GM12878 (cell line): ENCODE results near the gene PLP1. TPM values are rescaled to one million over a fixed set of nuclear protein-coding genes. Genes with fewer than 3 reads are reported as not detected.

Experiments
- ATAC-seq: fragments of 200-7000 bp; cut with Tn5 transposase; 3 replicates; pipeline ENCODE4 v1.9.1; 2020; ENCODE audit warnings: mild to moderate bottlenecking, moderate library complexity
- BruUV-seq: library from RNA; stranded (reverse); fragments of 400-500 nt; replicated peaks from 2 replicates; lab custom pipeline; 2021; lab: Mats Ljungman, UMichigan
- CTCF ChIA-PET: fragments of 300-600 bp; sonication (Branson Sonifier 250); formaldehyde crosslinking; extraction: SDS; loops from one replicate; lab custom pipeline; 2021; ENCODE audit warnings: inconsistent platforms; lab: Yijun Ruan, JAX
- POLR2A ChIA-PET: fragments of 350-600 bp; formaldehyde crosslinking; extraction: SDS; loops from one replicate; lab custom pipeline; 2021; ENCODE audit warnings: inconsistent platforms; lab: Charles Lee
- RAD21 ChIA-PET: fragments of 300-600 bp; sonication (Branson Sonifier 250); formaldehyde crosslinking; loops from one replicate; lab custom pipeline; 2023; ENCODE audit warnings: antibody characterized with exemption; ENCODE audit not compliant: unreplicated experiment; lab: Charles Lee
- SMC1A ChIA-PET: fragments of 300-600 bp; sonication (Branson Sonifier 250); formaldehyde crosslinking; loops from one replicate; lab custom pipeline; 2023; ENCODE audit not compliant: unreplicated experiment, uncharacterized antibody; lab: Charles Lee
- DNase-seq: peaks from one replicate; pipeline ENCODE4 v3.0.0-alpha.2; 2011; ENCODE audit warnings: low read depth, low spot score
- FAIRE-seq: peaks from 3 replicates; lab custom pipeline; 2011; peaks lifted over from hg19 to GRCh38; lab: Jason Lieb, UNC
- H2AFZ ChIP-seq: 2 replicates; pipeline ENCODE4 v1.6.0; 2011; ENCODE audit warnings: low read depth, low read length, control low read depth; ENCODE audit not compliant: control insufficient read depth
- H3K27ac ChIP-seq: 2 replicates; pipeline ENCODE4 v1.5.1; 2011; ENCODE audit warnings: control low read depth; ENCODE audit not compliant: control insufficient read depth, insufficient read depth
- H3K27me3 ChIP-seq, 2 experiments: replicated peaks in 1 of 2; 2 replicates each; pipeline versions ENCODE4 v1.6.0 to v1.6.1; 2011; ENCODE audit warnings: low read length in 1 of 2; ENCODE audit not compliant: control insufficient read depth in 2 of 2, insufficient read depth in 2 of 2
- H3K36me3 ChIP-seq, 2 experiments: 2 replicates each; pipeline ENCODE4 v1.5.1; 2011; ENCODE audit warnings: low read length in 1 of 2; ENCODE audit not compliant: control insufficient read depth in 2 of 2, insufficient read depth in 2 of 2
- H3K4me1 ChIP-seq: 2 replicates; pipeline ENCODE4 v1.6.1; 2011; ENCODE audit warnings: mild to moderate bottlenecking, low read length, moderate library complexity, mixed read lengths; ENCODE audit not compliant: control insufficient read depth, insufficient read depth
- H3K4me2 ChIP-seq: 2 replicates; pipeline ENCODE4 v1.6.0; 2011; ENCODE audit warnings: control low read depth; ENCODE audit not compliant: control insufficient read depth, insufficient read depth
- H3K4me3 ChIP-seq: fragments of 200-600 bp; sonication (generic); 2 replicates; pipeline ENCODE4 v1.5.1; 2016
- H3K79me2 ChIP-seq: 2 replicates; pipeline ENCODE4 v1.6.0; 2011; ENCODE audit warnings: low read length; ENCODE audit not compliant: control insufficient read depth, insufficient read depth
- H3K9ac ChIP-seq: 2 replicates; pipeline ENCODE4 v1.8.0; 2011; ENCODE audit warnings: low read length, control low read depth, mixed read lengths; ENCODE audit not compliant: control insufficient read depth, insufficient read depth
- H3K9me3 ChIP-seq: replicated peaks from 3 replicates; pipeline ENCODE4 v1.5.1; 2011; ENCODE audit warnings: mild to moderate bottlenecking, low read length; ENCODE audit not compliant: control insufficient read depth, insufficient read depth
- H4K20me1 ChIP-seq: 2 replicates; pipeline ENCODE4 v1.6.0; 2011; ENCODE audit not compliant: control insufficient read depth, insufficient read depth
- ATF7 ChIP-seq: fragments of 450-650 bp; IDR thresholded peaks from 2 replicates; pipeline ENCODE4 v1.6.1; 2016; ENCODE audit warnings: low read depth, mild to moderate bottlenecking
- BCLAF1 ChIP-seq: fragments of 450-650 bp; IDR thresholded peaks from 2 replicates; pipeline ENCODE4 v1.6.1; 2017; ENCODE audit warnings: antibody characterized with exemption, mild to moderate bottlenecking, moderate library complexity
- CHD4 ChIP-seq: fragments of 200-600 bp; sonication (generic); IDR thresholded peaks from 2 replicates; pipeline ENCODE4 v1.6.1; 2016; ENCODE audit warnings: mild to moderate bottlenecking
- E2F4 ChIP-seq: IDR thresholded peaks from 2 replicates; pipeline ENCODE4 v1.6.1; 2012; ENCODE audit warnings: low read depth, low read length, improper control_type of control experiment
- HDAC2 ChIP-seq: fragments of 200-600 bp; sonication (generic); IDR thresholded peaks from 2 replicates; pipeline ENCODE4 v1.6.1; 2017
- IRF5 ChIP-seq: fragments of 450-650 bp; IDR thresholded peaks from 2 replicates; pipeline ENCODE4 v1.6.1; 2017; ENCODE audit warnings: borderline replicate concordance
- JUND ChIP-seq: IDR thresholded peaks from 2 replicates; pipeline ENCODE4 v1.6.1; 2012; ENCODE audit warnings: low read depth, mild to moderate bottlenecking, low read length, improper control_type of control experiment, moderate library complexity
- KAT2A ChIP-seq: conservative IDR thresholded peaks from 2 replicates; pipeline ENCODE4 v1.6.1; 2011; ENCODE audit warnings: low read depth, low read length; ENCODE audit not compliant: control insufficient read depth
- NFYA ChIP-seq: IDR thresholded peaks from 2 replicates; pipeline ENCODE4 v1.6.1; 2011; ENCODE audit warnings: low read depth, mild to moderate bottlenecking, low read length, improper control_type of control experiment, borderline replicate concordance
- NFYB ChIP-seq: IDR thresholded peaks from 2 replicates; pipeline ENCODE4 v1.6.1; 2011; ENCODE audit warnings: low read depth, mild to moderate bottlenecking, low read length, improper control_type of control experiment, moderate library complexity; ENCODE audit not compliant: insufficient read depth
- RUNX3 ChIP-seq: IDR thresholded peaks from 2 replicates; pipeline ENCODE4 v1.6.1; 2012; ENCODE audit warnings: low read length, inconsistent platforms
- SRF ChIP-seq, 2 experiments: IDR thresholded peaks; 2 replicates each; pipeline ENCODE4 v1.6.1; 2011; ENCODE audit warnings: low read depth in 2 of 2, low read length in 2 of 2, mild to moderate bottlenecking in 1 of 2, moderate library complexity in 1 of 2
- ZNF24 ChIP-seq: fragments of 450-650 bp; IDR thresholded peaks from 2 replicates; pipeline ENCODE4 v1.6.1; 2017; ENCODE audit warnings: antibody characterized with exemption, mild to moderate bottlenecking
- WGBS: methylation state at CpG from one replicate; pipeline ENCODE4 v1.1.6; 2016; ENCODE audit warnings: low lambda C conversion rate; ENCODE audit not compliant: insufficient replicate concordance, insufficient coverage; ENCODE audit errors: missing lambda C conversion rate; 5-methylcytosine and 5-hydroxymethylcytosine counted together
- in situ Hi-C: fragments of 300-500 bp; cut with MboI; formaldehyde crosslinking; loops from 9 replicates; pipeline ENCODE4 v1.14.3; 2018; ENCODE audit warnings: mixed read lengths
- intact Hi-C: fragments of 100-400 bp; cut with micrococcal nuclease; formaldehyde crosslinking; loops from one replicate; pipeline ENCODE4 v1.14.2; 2022; ENCODE audit not compliant: unreplicated experiment
- polyA plus RNA-seq, 11 experiments: library from polyadenylated mRNA; depleted of rRNA in 4 of 11; unstranded in 6 of 11; stranded (reverse) in 5 of 11; fragments of >200 nt; fragmentation: Nextera tagmentation in 4 of 11; fragmentation: Illumina TruSeq in 1 of 11; extraction: Ambion mirVana in 4 of 11; extraction: Trizol in 1 of 11; gene quantifications; 1 replicate in 1 of 11; 2 replicates in 10 of 11; pipeline versions ENCODE4 v1.2.1 to v1.2.3, GENCODE V29; 2011 to 2016; ENCODE audit warnings: inconsistent platforms in 2 of 11, missing spikeins in 2 of 11, low read depth in 1 of 11
- total RNA-seq, 4 experiments: library from RNA; depleted of rRNA in 3 of 4; stranded (reverse); fragments of >200 nt in 3 of 4; fragmentation: Illumina TruSeq in 1 of 4; extraction: Trizol in 1 of 4; gene quantifications; 2 replicates each; pipeline versions ENCODE4 v1.2.1 to v1.2.3, GENCODE V29; 2013 to 2021

Gene PLP1
- total and polyA plus RNA-seq, 10 of the 15 experiments (the other 5 are each of a cell fraction or from before 2014, with no cell fraction given), result not detected

- no peak overlapping the region for H3K4me3 ChIP-seq
- H2AFZ ChIP-seq, result no peak overlapping the region
- POLR2A ChIA-PET, result no interaction called here
- no peak overlapping the region for H3K9ac ChIP-seq
- no TSS peak for BruUV-seq
- DNase-seq (no peak), FAIRE-seq (no peak), ATAC-seq (no peak)
- intact Hi-C loops, result no loop called here
- H4K20me1 ChIP-seq, result no peaks in the 10 kb centered on the region
- H3K4me1 ChIP-seq, result no peaks in the 10 kb centered on the region
- no peaks in the 10 kb centered on the region for H3K9me3 ChIP-seq
- in situ Hi-C loops, result no loop called here
- no peak overlapping the region for H3K27ac ChIP-seq
- H3K27me3 ChIP-seq, result no peaks in the 10 kb centered on the region
- H3K79me2 ChIP-seq, result no peaks in the 10 kb centered on the region
- no peak overlapping the region for H3K4me2 ChIP-seq
- CTCF ChIA-PET, result interaction anchor here (1.6 kb wide), 1 partner anchor 9 kb away, joined by 5 read pairs; no protein-coding TSS in a partner anchor
- RAD21 ChIA-PET, result no interaction called here
- SMC1A ChIA-PET, result no interaction called here
- TF ChIP-seq E2F4 (no peak), KAT2A (no peak), NFYA (no peak)
- TF ChIP-seq, all 136 proteins: peak for 0
- no peaks in the 10 kb centered on the region for H3K36me3 ChIP-seq
These were observed 29.2 kb downstream of the PLP1 start for GRCh38 chrX:103805860-103806259.

- Histone ChIP-seq H3K27ac (no peak overlapping the region), H3K27me3 (no peaks in the 10 kb centered on the region), H3K36me3 (no peaks in the 10 kb centered on the region), H3K4me1 (no peaks in the 10 kb centered on the region), H3K4me3 (no peak overlapping the region), H3K79me2 (no peaks in the 10 kb centered on the region), H3K9ac (no peak overlapping the region), H3K9me3 (no peaks in the 10 kb centered on the region), H2AFZ (no peak overlapping the region), H3K4me2 (no peak overlapping the region), H4K20me1 (no peaks in the 10 kb centered on the region)
- no TSS peak for BruUV-seq
- RAD21 ChIA-PET, result no interaction called here
- POLR2A ChIA-PET, result no interaction called here
- intact Hi-C loops (no loop called here), in situ Hi-C loops (no loop called here)
- ATAC-seq (no peak), FAIRE-seq (no peak), DNase-seq (no peak)
- SMC1A ChIA-PET, result no interaction called here
- CTCF ChIA-PET, result no interaction called here
- 9% methylated on average over 4 of the region's 4 CpGs for WGBS
- TF ChIP-seq ZNF24 (no peak), HDAC2 (no peak), RUNX3 (no peak), SRF (IDR thresholded peaks at IDR 0.05; ENCODE audit: low read depth in 2 of 2, low read length in 2 of 2) (no peak), IRF5 (no peak), BCLAF1 (no peak), JUND (no peak), NFYB (no peak), ATF7 (no peak), NFYA (no peak), CHD4 (no peak)
These were observed 30.3 kb downstream of the PLP1 start for GRCh38 chrX:103806862-103807474.
